Nephron (organoid): ENCODE results near the gene SATB2.

ENCODE experiments used
- H3K27ac Mint-ChIP-seq, 3 experiments: 2 replicates each; pipeline ENCODE4 v1.8.0; 2020; ENCODE audit warnings: mixed read lengths in 3 of 3, mild to moderate bottlenecking in 2 of 3, moderate library complexity in 1 of 3
- H3K27me3 Mint-ChIP-seq: 2 replicates; pipeline ENCODE4 v1.8.0; 2021; ENCODE audit warnings: low read depth, mild to moderate bottlenecking, moderate library complexity, mixed read lengths
- H3K36me3 Mint-ChIP-seq: 2 replicates; pipeline ENCODE4 v1.8.0; 2020; ENCODE audit warnings: low read depth, mixed read lengths
- H3K4me1 Mint-ChIP-seq: 2 replicates; pipeline ENCODE4 v1.8.0; 2020; ENCODE audit warnings: mixed read lengths
- H3K4me3 Mint-ChIP-seq, 3 experiments: 2 replicates each; pipeline ENCODE4 v1.8.0; 2020; ENCODE audit warnings: mild to moderate bottlenecking in 3 of 3, mixed read lengths in 3 of 3, moderate library complexity in 2 of 3
- H3K9me3 Mint-ChIP-seq: 2 replicates; pipeline ENCODE4 v1.8.0; 2020; ENCODE audit warnings: mixed read lengths
- TF ChIP-seq, protein P1 (sequence below), 3 experiments: fragments of 200-600 bp; sonication (generic); IDR thresholded peaks; one replicate each; pipeline ENCODE4 v1.5.0; 2021; ENCODE audit warnings: antibody characterized with exemption in 3 of 3; ENCODE audit not compliant: unreplicated experiment in 3 of 3

The SATB2 gene

DNA sequence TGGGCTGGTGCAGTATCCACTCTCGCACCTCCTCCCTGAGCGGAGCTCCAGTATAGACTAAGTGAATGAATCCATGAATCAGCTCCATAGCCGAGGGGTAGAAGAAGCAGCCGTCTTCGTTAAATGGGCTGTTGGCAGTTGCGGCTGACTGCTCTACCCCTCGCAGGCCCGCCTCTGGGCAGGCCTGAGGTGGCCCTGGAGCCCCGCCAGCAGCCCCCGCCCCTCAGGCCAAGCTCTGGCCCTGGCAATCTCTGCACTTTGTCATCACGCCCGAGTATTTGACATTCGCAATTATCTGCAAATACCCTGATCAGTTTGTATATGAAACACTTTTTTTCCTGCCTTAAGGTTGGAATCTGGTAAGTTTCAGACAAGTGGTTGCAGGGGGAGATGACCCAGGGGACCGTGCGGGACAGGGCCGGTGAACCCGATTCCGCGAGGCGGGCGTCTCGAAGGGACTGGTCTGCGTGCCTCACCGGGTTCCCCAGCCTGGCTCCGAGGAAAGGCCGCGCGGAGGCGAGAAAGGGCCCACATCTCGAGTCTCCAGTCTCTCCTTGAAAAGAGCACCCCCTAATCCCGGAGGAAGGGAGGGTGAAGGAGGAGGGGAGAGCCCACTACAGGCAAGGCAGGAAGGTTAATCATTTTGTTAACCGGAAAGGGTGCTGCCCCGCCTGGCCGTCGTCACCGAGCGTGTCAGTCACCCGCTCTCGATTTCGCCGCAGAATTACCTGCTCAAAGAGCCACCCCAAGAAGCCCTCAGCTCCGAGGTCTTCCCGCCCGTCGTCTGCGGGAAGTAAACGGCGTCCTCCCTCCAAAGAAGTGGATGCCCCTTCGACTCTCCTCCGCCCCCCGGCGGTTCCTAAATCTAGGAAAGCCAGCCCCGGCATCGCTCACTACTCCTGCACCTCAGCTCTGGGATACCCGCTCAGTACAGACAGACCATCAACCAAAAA lies 11.1 kb upstream of the SATB2 start:
- H3K36me3 Mint-ChIP-seq: no peaks in the 10 kb centered on the region
- TF ChIP-seq, protein P1, sequence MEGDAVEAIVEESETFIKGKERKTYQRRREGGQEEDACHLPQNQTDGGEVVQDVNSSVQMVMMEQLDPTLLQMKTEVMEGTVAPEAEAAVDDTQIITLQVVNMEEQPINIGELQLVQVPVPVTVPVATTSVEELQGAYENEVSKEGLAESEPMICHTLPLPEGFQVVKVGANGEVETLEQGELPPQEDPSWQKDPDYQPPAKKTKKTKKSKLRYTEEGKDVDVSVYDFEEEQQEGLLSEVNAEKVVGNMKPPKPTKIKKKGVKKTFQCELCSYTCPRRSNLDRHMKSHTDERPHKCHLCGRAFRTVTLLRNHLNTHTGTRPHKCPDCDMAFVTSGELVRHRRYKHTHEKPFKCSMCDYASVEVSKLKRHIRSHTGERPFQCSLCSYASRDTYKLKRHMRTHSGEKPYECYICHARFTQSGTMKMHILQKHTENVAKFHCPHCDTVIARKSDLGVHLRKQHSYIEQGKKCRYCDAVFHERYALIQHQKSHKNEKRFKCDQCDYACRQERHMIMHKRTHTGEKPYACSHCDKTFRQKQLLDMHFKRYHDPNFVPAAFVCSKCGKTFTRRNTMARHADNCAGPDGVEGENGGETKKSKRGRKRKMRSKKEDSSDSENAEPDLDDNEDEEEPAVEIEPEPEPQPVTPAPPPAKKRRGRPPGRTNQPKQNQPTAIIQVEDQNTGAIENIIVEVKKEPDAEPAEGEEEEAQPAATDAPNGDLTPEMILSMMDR (IDR thresholded peaks at IDR 0.05; ENCODE audit: unreplicated experiment in 3 of 3): no peak
- peak overlapping the region; percentile 11 to 70 (median 67) for H3K4me3 Mint-ChIP-seq
- no peaks in the 10 kb centered on the region for H3K9me3 Mint-ChIP-seq
- no peak overlapping the region for H3K27ac Mint-ChIP-seq
- H3K4me1 Mint-ChIP-seq: peaks cover 28% of the 10 kb centered on the region
- peaks cover 99% of the 10 kb centered on the region for H3K27me3 Mint-ChIP-seq

DNA sequence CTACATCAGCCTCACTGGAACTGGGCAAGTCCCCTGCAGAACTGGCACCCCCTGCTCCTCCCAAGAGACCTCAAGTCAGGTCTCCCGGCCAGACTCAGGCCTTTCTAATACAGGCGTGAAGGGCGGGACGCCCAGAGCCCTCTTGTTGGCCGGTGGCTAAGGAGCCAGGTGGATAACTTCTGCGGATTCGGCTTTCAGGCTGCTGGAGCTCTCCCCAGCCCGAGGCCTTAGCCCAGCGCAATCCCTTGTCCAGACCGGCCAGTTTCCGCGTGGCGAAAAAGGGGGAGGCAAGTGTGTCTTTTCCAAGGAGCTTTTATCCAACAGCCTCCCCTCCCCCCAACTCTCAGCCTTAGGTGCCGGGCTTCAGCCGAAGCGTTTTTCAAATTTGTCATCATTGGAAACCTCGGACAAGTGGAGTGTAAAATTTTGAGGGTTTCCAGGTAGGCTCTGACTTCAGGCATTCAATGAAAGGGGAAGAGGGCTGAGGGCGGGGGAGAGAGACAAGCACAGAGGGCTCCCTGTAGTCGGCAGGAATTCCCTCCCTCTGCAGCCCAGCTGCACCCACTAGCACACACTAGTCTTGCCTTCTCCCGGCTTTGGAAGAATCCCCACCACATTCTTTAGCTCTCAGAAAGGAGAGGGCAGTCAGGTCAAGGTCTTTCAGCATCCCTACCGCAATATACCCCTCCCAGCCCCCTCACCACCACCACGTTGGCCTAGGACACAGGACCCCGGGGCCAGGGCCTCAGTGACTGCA lies 9.5 kb upstream of the SATB2 start:
- Mint-ChIP-seq H3K27me3 (peaks cover 100% of the 10 kb centered on the region), H3K27ac (no peak overlapping the region), H3K4me3 (no peak overlapping the region), H3K4me1 (peaks cover 28% of the 10 kb centered on the region), H3K36me3 (no peaks in the 10 kb centered on the region), H3K9me3 (no peaks in the 10 kb centered on the region)
- TF ChIP-seq, protein P1 (IDR thresholded peaks at IDR 0.05; ENCODE audit: unreplicated experiment in 3 of 3): no peak

DNA sequence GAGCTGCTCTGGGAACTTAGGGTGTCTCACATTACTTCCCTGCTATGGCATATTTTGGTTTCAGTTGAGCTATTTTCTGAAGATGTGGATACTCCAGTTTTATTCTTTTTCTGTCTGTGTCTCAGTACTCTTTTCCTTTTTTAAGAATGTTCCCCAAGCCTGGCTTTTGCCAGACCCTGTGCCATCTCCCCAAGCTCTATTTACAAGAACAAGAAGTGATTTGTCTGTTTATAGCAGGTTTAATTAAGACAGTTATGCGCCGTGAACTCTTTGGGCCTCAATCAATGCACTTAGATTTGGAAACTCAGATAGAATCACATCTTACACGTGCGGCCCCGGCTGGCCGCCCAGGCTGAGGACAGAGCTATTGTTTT lies 8.9 kb upstream of the SATB2 start:
- Mint-ChIP-seq H3K4me3 (peak overlapping the region in 1 of 3 experiments; percentile 2), H3K36me3 (no peaks in the 10 kb centered on the region), H3K9me3 (no peaks in the 10 kb centered on the region), H3K4me1 (peaks cover 28% of the 10 kb centered on the region), H3K27ac (no peak overlapping the region), H3K27me3 (peaks cover 100% of the 10 kb centered on the region)
- TF ChIP-seq, protein P1 (IDR thresholded peaks at IDR 0.05; ENCODE audit: unreplicated experiment in 3 of 3): no peak

DNA sequence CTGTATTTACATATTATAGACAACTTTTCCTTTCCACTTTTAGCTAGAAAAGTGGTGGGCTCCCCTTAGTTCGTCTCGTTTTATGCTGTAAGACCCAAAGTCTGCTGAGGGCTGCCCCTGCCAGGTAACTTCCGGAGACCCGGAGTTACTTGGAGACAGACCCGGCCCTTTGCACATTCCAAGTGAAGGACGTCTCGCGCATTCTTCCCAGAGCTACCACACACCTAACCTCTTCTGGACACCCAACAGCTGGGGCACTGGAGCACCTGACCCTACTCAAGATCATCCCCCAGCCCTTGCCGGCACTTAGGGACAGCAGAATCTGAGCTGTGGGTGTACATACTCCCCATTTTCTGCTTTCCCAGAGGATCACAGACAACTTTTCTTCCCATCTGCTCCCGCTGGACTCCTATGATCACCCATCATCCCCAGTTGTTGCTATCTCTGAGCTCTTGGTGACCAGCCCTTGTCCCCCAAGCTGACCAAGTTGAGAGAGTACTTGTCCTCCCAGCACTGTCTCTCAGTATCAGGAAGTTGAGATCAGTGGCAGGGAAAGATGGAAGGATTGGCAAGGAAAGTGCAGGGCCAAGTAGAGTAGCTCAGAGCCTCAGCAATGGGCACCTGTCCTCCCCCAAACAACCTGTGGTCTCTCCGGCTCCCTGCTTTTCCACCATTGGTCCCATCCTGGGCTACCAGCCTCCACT lies 8.4 kb upstream of the SATB2 start:
- H3K27ac Mint-ChIP-seq: no peak overlapping the region
- H3K4me3 Mint-ChIP-seq: no peak overlapping the region
- TF ChIP-seq, protein P1 (IDR thresholded peaks at IDR 0.05; ENCODE audit: unreplicated experiment in 3 of 3): no peak
- peaks cover 100% of the 10 kb centered on the region for H3K27me3 Mint-ChIP-seq
- H3K4me1 Mint-ChIP-seq: peaks cover 28% of the 10 kb centered on the region
- no peaks in the 10 kb centered on the region for H3K9me3 Mint-ChIP-seq
- no peaks in the 10 kb centered on the region for H3K36me3 Mint-ChIP-seq

DNA sequence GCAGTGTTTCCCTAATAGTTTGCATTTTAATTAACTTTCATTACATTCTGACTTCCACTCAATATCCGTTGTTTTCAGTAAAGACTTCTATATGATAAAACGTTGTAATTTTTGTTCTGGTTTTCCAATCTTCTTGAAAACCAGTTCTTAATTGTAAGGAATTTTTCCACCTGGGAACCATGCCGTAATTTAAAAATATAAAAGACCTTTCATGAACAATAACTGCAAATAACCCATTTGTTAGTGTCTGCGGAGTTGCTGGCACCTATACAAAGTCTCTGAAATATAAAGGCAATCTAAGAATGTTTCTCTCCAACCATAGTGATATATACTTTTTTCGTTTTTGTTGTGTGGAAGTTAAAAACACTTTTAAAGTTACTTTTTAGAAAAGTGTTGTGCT lies 7.7 kb upstream of the SATB2 start:
- peaks cover 23% of the 10 kb centered on the region for H3K4me1 Mint-ChIP-seq
- no peaks in the 10 kb centered on the region for H3K9me3 Mint-ChIP-seq
- no peaks in the 10 kb centered on the region for H3K36me3 Mint-ChIP-seq
- H3K27me3 Mint-ChIP-seq: peaks cover 100% of the 10 kb centered on the region
- no peak overlapping the region for H3K27ac Mint-ChIP-seq
- TF ChIP-seq, protein P1 (IDR thresholded peaks at IDR 0.05; ENCODE audit: unreplicated experiment in 3 of 3): no peak
- H3K4me3 Mint-ChIP-seq: peak overlapping the region; percentile 61 to 74 (median 74)
